Testis (tissue), 2 donors: ENCODE results near the gene CCDC40.

Experiments
- CTCF ChIP-seq, 3 experiments: fragments of 450-650 bp in 2 of 3; fragments of 200-600 bp in 1 of 3; sonication (generic) in 1 of 3; IDR thresholded peaks; one replicate each; pipeline ENCODE4 v1.5.1; 2016 to 2019; ENCODE audit warnings: antibody characterized with exemption in 3 of 3, mild to moderate bottlenecking in 2 of 3, moderate library complexity in 1 of 3
- POLR2A ChIP-seq: fragments of 450-650 bp; IDR thresholded peaks from one replicate; pipeline ENCODE4 v1.6.1; 2017; ENCODE audit warnings: antibody characterized with exemption, mild to moderate bottlenecking, moderate library complexity

- TF ChIP-seq CTCF (IDR thresholded peaks at IDR 0.05) (no peak), POLR2A (no peak)
Observed at GRCh38 chr17:80035687-80035936, 830 bp upstream of the CCDC40 start, which contains the start of gene TBC1D16.
